ENCODE measurements around the gene INTS11.

Gene INTS11

GRCh38 chr1:1342584-1343115 is 18.2 kb upstream of the INTS11 start:
- DNase-seq = no peak

- DNase-seq = no peak
Observed at GRCh38 chr1:1342061-1342562, 17.7 kb upstream of the INTS11 start.

GRCh38 chr1:1341549-1342021 is 17.1 kb upstream of the INTS11 start:
- DNase-seq = no peak

- DNase-seq = no peak
Observed at GRCh38 chr1:1340791-1341548, 16.5 kb upstream of the INTS11 start.

- DNase-seq = no peak
Observed at GRCh38 chr1:1340185-1340584, 15.7 kb upstream of the INTS11 start.

GRCh38 chr1:1338278-1338677 is 13.8 kb upstream of the INTS11 start:
- no peak for DNase-seq

- DNase-seq = peak; percentile 61
Observed at GRCh38 chr1:1337793-1338147, 13.3 kb upstream of the INTS11 start.

- no peak for DNase-seq
Observed at GRCh38 chr1:1336931-1337792, 12.7 kb upstream of the INTS11 start.

GRCh38 chr1:1336446-1336845 is 12.0 kb upstream of the INTS11 start:
- no peak for DNase-seq

GRCh38 chr1:1335792-1336248 is 11.4 kb upstream of the INTS11 start:
- DNase-seq = no peak

- no peak for DNase-seq
Observed at GRCh38 chr1:1335283-1335682, 10.8 kb upstream of the INTS11 start.

- no peak for DNase-seq
Observed at GRCh38 chr1:1334835-1335234, 10.4 kb upstream of the INTS11 start.

GRCh38 chr1:1333551-1334241 is 9.2 kb upstream of the INTS11 start:
- DNase-seq = no peak

GRCh38 chr1:1332774-1333480 is 8.5 kb upstream of the INTS11 start:
- DNase-seq = no peak

GRCh38 chr1:1332031-1332755 is 7.7 kb upstream of the INTS11 start:
- DNase-seq = no peak

GRCh38 chr1:1331068-1331965 is 6.9 kb upstream of the INTS11 start, which contains the start of gene TAS1R3:
TAS1R3 (plus strand) TSS chr1:1331280; CDS start chr1:1331346, 66 bp downstream.
- no peak for DNase-seq

- DNase-seq = no peak
Observed at GRCh38 chr1:1330366-1331067, 6.1 kb upstream of the INTS11 start.

GRCh38 chr1:1329304-1330210 is 5.1 kb upstream of the INTS11 start:
- no peak for DNase-seq

- no peak for DNase-seq
Observed at GRCh38 chr1:1328254-1328653, 3.8 kb upstream of the INTS11 start.

Data from activated CD4-positive, CD25-positive, alpha-beta regulatory T cell treated with anti-CD3 and anti-CD28 coated beads, Interleukin-2, amount 50 U/mL, for 72 hours (primary cell).